GM19467 (cell line): ENCODE results near the gene B4GALT7.

ENCODE experiments used
- ATAC-seq: cut with Tn5 transposase; IDR thresholded peaks from one replicate; pipeline ENCODE4 v1.9.1; 2021; ENCODE audit warnings: mild to moderate bottlenecking, moderate library complexity; ENCODE audit not compliant: unreplicated experiment

B4GALT7 gene

GRCh38 chr5:177592905-177593304 lies 7.0 kb upstream of the B4GALT7 start:
- ATAC-seq: no peak

- ATAC-seq: no peak
Observed at GRCh38 chr5:177593511-177593910, 6.4 kb upstream of the B4GALT7 start.

GRCh38 chr5:177594071-177594470 lies 5.9 kb upstream of the B4GALT7 start:
- ATAC-seq: no peak

GRCh38 chr5:177595026-177595585 lies 4.8 kb upstream of the B4GALT7 start:
- no peak for ATAC-seq

- ATAC-seq: no peak
Observed at GRCh38 chr5:177595991-177596774, 3.7 kb upstream of the B4GALT7 start.

- ATAC-seq: no peak
Observed at GRCh38 chr5:177596775-177597238, 3.1 kb upstream of the B4GALT7 start.

- no peak for ATAC-seq
Observed at GRCh38 chr5:177598477-177598876, 1.5 kb upstream of the B4GALT7 start.

- ATAC-seq: no peak
Observed at GRCh38 chr5:177600508-177601018, 631 bp downstream of the B4GALT7 start.

- ATAC-seq: no peak
Observed at GRCh38 chr5:177601126-177601525, 1.2 kb downstream of the B4GALT7 start.

GRCh38 chr5:177601577-177602457 lies 1.9 kb downstream of the B4GALT7 start:
- ATAC-seq: no peak

- no peak for ATAC-seq
Observed at GRCh38 chr5:177602458-177602830, 2.5 kb downstream of the B4GALT7 start.

- no peak for ATAC-seq
Observed at GRCh38 chr5:177603631-177604030, 3.7 kb downstream of the B4GALT7 start.

- no peak for ATAC-seq
Observed at GRCh38 chr5:177604116-177604521, 4.2 kb downstream of the B4GALT7 start.

GRCh38 chr5:177604656-177605055 lies 4.7 kb downstream of the B4GALT7 start:
- no peak for ATAC-seq

- ATAC-seq: no peak
Observed at GRCh38 chr5:177605078-177605477, 5.1 kb downstream of the B4GALT7 start.

- no peak for ATAC-seq
Observed at GRCh38 chr5:177605667-177606066, 5.7 kb downstream of the B4GALT7 start.

GRCh38 chr5:177606071-177607051 lies 6.4 kb downstream of the B4GALT7 start:
- no peak for ATAC-seq

- ATAC-seq: no peak
Observed at GRCh38 chr5:177607115-177607451, 7.2 kb downstream of the B4GALT7 start.

- no peak for ATAC-seq
Observed at GRCh38 chr5:177607452-177608192, 7.7 kb downstream of the B4GALT7 start.
